ENCODE data around the gene CADM4. TPM values are rescaled to one million over a fixed set of nuclear protein-coding genes. Genes with fewer than 3 reads are reported as not detected.

Gene CADM4
- total and polyA plus RNA-seq, 2 of the 8 experiments (the other 6 are each of a cell fraction or from before 2014, with no cell fraction given) = 13.5 to 25.0 TPM

- Histone ChIP-seq H3K9me3 (ENCODE audit: insufficient read depth in 2 of 2, low read depth in 1 of 2, low read length in 1 of 2) (no peaks in the 10 kb centered on the region), H3K27me3 (replicated peaks in 1 of 4; ENCODE audit: control insufficient read depth in 3 of 4, extremely low read depth in 1 of 4, insufficient read depth in 3 of 4, low read length in 3 of 4) (peaks cover 2 to 17% (median 7%) of the 10 kb centered on the region in 4 experiments), H2BK20ac (ENCODE audit: low read length) (no peak overlapping the region), H4K20me1 (replicated peaks in 1 of 2; ENCODE audit: control insufficient read depth in 1 of 2, insufficient read depth in 2 of 2, low read length in 2 of 2) (peaks cover 4 to 5% of the 10 kb centered on the region in 2 experiments), H2BK120ac (replicated peaks; ENCODE audit: low read depth, low read length) (no peak overlapping the region), H2BK12ac (ENCODE audit: low read depth, low read length) (no peak overlapping the region), H3K27ac (ENCODE audit: low read depth, low read length) (no peak overlapping the region), H2AFZ (ENCODE audit: low read length) (no peak overlapping the region), H3K56ac (replicated peaks; ENCODE audit: insufficient read length, low read depth, low read length) (no peak overlapping the region), H4K5ac (ENCODE audit: insufficient read length, low read depth, low read length) (no peak overlapping the region), H4K8ac (ENCODE audit: extremely low read depth, insufficient read depth, low read length) (no peak overlapping the region), H4K91ac (replicated peaks; ENCODE audit: insufficient read length, low read length) (no peak overlapping the region), H3K4me3 (ENCODE audit: extremely low read depth in 1 of 4, insufficient read depth in 2 of 4, low read depth in 3 of 4, low read length in 4 of 4) (no peak overlapping the region), H3K18ac (ENCODE audit: extremely low read depth, low read length) (no peak overlapping the region), H3K36me3 (ENCODE audit: control insufficient read depth in 2 of 4, insufficient read depth in 4 of 4, low read length in 3 of 4) (no peaks in the 10 kb centered on the region), H3K79me2 (ENCODE audit: control insufficient read depth in 1 of 2, insufficient read depth in 2 of 2, low read length in 2 of 2) (no peaks in the 10 kb centered on the region), H3K4me1 (replicated peaks in 1 of 4; ENCODE audit: control insufficient read depth in 3 of 4, insufficient read depth in 4 of 4, low read length in 3 of 4) (peaks cover 6 to 24% (median 17%) of the 10 kb centered on the region in 4 experiments), H3K23me2 (ENCODE audit: low read depth, low read length) (peaks cover 9% of the 10 kb centered on the region; the same call in 1 of the 2 replicates), H3K79me1 (ENCODE audit: low read depth, low read length) (no peaks in the 10 kb centered on the region), H3K23ac (ENCODE audit: insufficient read length) (no peak overlapping the region), H3K4ac (replicated peaks; ENCODE audit: insufficient read length, low read depth, low read length) (no peak overlapping the region), H2AK5ac (ENCODE audit: low read depth, low read length) (no peak overlapping the region), H3K14ac (ENCODE audit: insufficient read length) (no peak overlapping the region), H3K9ac (replicated peaks in 1 of 4; ENCODE audit: extremely low read depth in 1 of 4, low read depth in 3 of 4, low read length in 3 of 4) (no peak overlapping the region), H3K4me2 (ENCODE audit: insufficient read depth in 1 of 2, low read depth in 2 of 2, low read length in 2 of 2) (no peak overlapping the region; a peak in 1 of 4 replicates), H2BK5ac (ENCODE audit: low read depth, low read length) (no peak overlapping the region), H2BK15ac (ENCODE audit: low read length) (no peak overlapping the region)
- POLR2A ChIA-PET (ENCODE audit: partially characterized antibody) = interaction anchor here (1.1 to 1.5 kb wide), 3 partner anchors 12 to 98 kb away, joined by 3 read pairs; no protein-coding TSS in a partner anchor
- FAIRE-seq (no peak), DNase-seq (ENCODE audit: low read depth in 1 of 2, low spot score in 2 of 2) (no peak)
- CTCF ChIA-PET (ENCODE audit: partially characterized antibody) = interaction anchor here (1.2 to 3.5 kb wide), 7 partner anchors 8 to 98 kb away, joined by 3 to 22 read pairs (median 4); no protein-coding TSS in a partner anchor
- TF ChIP-seq CBX8 (IDR thresholded peaks at IDR 0.05; ENCODE audit: borderline replicate concordance, low read depth, low read length) (no peak), POLR2A (IDR thresholded peaks at IDR 0.05; ENCODE audit: control extremely low read depth in 1 of 2, low read depth in 2 of 2, low read length in 2 of 2) (no peak), SP1 (IDR thresholded peaks at IDR 0.05; ENCODE audit: low read depth, low read length) (no peak), BACH1 (IDR thresholded peaks at IDR 0.05; ENCODE audit: low read length) (no peak), KDM1A (IDR thresholded peaks at IDR 0.05; ENCODE audit: borderline replicate concordance, low read length) (no peak)
- WGBS, 2 experiments (ENCODE audit: extremely low coverage in 1 of 2, insufficient coverage in 1 of 2, insufficient read length in 1 of 2, insufficient replicate concordance in 2 of 2, low coverage in 1 of 2, low lambda C conversion rate in 2 of 2, missing lambda C conversion rate in 1 of 2) = 88% methylated on average over 4 of the region's 4 CpGs; no CpG with 5 or more reads in 1 of the 2 experiments
Measured at GRCh38 chr19:43633520-43633919, 6.1 kb downstream of the CADM4 start.
